ENCODE data around the gene RIPPLY3. TPM values are rescaled to one million over a fixed set of nuclear protein-coding genes. Genes with fewer than 3 reads are reported as not detected.

The RIPPLY3 gene
- total RNA-seq, 1 donor from 2014 or later, result 3.7 TPM

DNA sequence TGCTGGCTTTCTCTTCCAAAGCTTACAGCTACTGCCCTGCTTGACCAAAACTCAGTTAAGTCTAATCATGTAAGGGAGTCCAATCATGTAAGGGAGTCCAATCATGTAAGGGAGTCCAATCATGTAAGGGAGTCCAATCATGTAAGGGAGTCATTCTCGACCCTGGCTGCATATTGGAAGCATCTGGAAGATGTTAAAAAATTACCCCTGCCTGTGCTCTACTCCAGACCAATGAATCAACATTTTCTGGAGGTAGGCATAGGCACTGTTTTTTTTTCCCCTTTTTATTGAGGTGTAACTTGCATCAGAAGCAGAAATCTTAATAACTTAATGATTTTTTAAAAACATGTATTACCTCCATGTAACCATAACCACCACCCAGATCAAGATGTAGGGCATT lies 56.9 kb downstream of the RIPPLY3 start:
- H3K36me3 Mint-ChIP-seq, result peaks cover 8% of the 10 kb centered on the region
- no peak overlapping the region for H3K27ac Mint-ChIP-seq
- TF ChIP-seq, protein P1, sequence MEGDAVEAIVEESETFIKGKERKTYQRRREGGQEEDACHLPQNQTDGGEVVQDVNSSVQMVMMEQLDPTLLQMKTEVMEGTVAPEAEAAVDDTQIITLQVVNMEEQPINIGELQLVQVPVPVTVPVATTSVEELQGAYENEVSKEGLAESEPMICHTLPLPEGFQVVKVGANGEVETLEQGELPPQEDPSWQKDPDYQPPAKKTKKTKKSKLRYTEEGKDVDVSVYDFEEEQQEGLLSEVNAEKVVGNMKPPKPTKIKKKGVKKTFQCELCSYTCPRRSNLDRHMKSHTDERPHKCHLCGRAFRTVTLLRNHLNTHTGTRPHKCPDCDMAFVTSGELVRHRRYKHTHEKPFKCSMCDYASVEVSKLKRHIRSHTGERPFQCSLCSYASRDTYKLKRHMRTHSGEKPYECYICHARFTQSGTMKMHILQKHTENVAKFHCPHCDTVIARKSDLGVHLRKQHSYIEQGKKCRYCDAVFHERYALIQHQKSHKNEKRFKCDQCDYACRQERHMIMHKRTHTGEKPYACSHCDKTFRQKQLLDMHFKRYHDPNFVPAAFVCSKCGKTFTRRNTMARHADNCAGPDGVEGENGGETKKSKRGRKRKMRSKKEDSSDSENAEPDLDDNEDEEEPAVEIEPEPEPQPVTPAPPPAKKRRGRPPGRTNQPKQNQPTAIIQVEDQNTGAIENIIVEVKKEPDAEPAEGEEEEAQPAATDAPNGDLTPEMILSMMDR (conservative IDR thresholded peaks at IDR 0.05), result no peak
- no peak for DNase-seq (ENCODE audit: extremely low spot score, unreplicated experiment)
- H3K27me3 Mint-ChIP-seq, result peaks cover 5% of the 10 kb centered on the region
- H3K9me3 Mint-ChIP-seq, result no peaks in the 10 kb centered on the region
- H3K4me1 Mint-ChIP-seq (ENCODE audit: unreplicated experiment), result peaks cover 39% of the 10 kb centered on the region
- H3K4me3 Mint-ChIP-seq, result no peak overlapping the region

DNA sequence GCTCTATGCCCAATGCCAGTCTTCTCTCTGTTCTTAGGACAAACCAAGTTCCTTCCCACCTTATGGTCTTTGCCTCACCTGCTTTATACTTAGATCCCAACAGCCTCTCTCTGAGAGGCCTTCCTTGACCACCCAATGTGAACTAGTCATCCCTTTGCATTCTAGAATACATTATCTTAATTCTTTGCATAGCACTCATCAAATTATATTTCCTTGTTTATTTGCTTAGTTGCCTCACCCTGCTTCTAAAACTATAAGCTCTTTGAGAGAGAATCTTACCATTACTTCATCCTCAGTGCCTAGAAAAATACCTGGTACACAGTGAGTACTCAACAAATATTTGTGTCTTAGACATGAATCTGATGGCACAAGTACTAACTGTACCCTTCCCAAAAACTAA lies 58.3 kb downstream of the RIPPLY3 start:
- Mint-ChIP-seq H3K9me3 (no peaks in the 10 kb centered on the region), H3K4me3 (no peak overlapping the region), H3K36me3 (peaks cover 15% of the 10 kb centered on the region), H3K4me1 (ENCODE audit: unreplicated experiment) (peaks cover 33% of the 10 kb centered on the region), H3K27me3 (no peaks in the 10 kb centered on the region), H3K27ac (no peak overlapping the region)
- DNase-seq (ENCODE audit: extremely low spot score, unreplicated experiment), result no peak
- TF ChIP-seq, protein P1 (conservative IDR thresholded peaks at IDR 0.05), result no peak

DNA sequence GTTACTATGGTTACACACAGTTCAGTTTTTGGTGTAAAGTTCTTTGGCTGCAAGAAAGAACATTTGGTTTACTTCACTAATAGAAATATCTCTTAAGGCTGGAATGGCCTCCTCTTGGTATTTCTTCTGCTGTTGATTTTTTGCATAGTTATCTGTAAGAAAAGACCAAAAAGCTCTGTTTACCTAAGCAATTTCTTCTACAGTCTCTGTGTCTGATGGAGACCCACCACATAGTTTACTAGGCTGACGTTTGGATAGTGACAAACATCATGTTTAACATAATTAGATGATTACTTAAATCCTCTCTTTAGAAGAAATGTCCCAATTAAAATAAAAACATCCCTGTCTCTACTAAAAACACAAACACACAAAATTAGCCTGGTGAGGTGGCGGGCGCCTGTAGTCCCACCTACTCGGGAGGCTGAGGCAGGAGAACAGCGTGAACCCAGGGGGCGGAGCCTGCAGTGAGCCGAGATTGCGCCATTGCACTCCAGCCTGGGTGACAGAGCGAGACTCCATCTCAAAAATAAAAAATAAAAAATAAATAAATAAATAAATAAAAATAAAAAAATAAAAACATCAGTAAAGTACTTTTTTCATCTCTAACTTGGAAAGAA lies 59.2 kb downstream of the RIPPLY3 start:
- Mint-ChIP-seq H3K36me3 (peaks cover 15% of the 10 kb centered on the region), H3K9me3 (no peaks in the 10 kb centered on the region), H3K4me3 (no peak overlapping the region), H3K4me1 (ENCODE audit: unreplicated experiment) (peaks cover 34% of the 10 kb centered on the region), H3K27me3 (no peaks in the 10 kb centered on the region), H3K27ac (no peak overlapping the region)
- no peak for DNase-seq (ENCODE audit: extremely low spot score, unreplicated experiment)
- TF ChIP-seq, protein P1 (conservative IDR thresholded peaks at IDR 0.05), result no peak

Other genes starting within 250 kb of the RIPPLY3 start
- 10.6 and 14.8 TPM in 2 replicates for gene HLCS, start 40.0 kb upstream of the RIPPLY3 start, total RNA-seq (ENCODE audit: low replicate concordance)
- 18.8 and 20.5 TPM in 2 replicates for gene PIGP, start 66.4 kb downstream of the RIPPLY3 start, total RNA-seq (ENCODE audit: low replicate concordance)
- gene TTC3, start 66.6 kb downstream of the RIPPLY3 start, total RNA-seq (ENCODE audit: low replicate concordance), result 163 and 203 TPM in 2 replicates

Measured in type B pancreatic cell (in vitro differentiated cells).